H1 (cell line): ENCODE data around the gene RILPL2. TPM values are rescaled to one million over a fixed set of nuclear protein-coding genes. Genes with fewer than 3 reads are reported as not detected.

ENCODE experiments used
- CTCF ChIA-PET: fragments of 300-600 bp; sonication (Branson Sonifier 250); formaldehyde crosslinking; loops from one replicate; lab custom pipeline; 2021; ENCODE audit not compliant: partially characterized antibody; lab: Charles Lee
- POLR2A ChIA-PET: fragments of 300-600 bp; sonication (Branson Sonifier 250); formaldehyde crosslinking; loops from one replicate; lab custom pipeline; 2021; ENCODE audit warnings: inconsistent platforms; ENCODE audit not compliant: partially characterized antibody; lab: Charles Lee
- DNase-seq, 2 experiments: peaks; one replicate each; pipeline versions ENCODE4 v3.0.0 to v3.0.0-alpha.2; 2010 to 2022; ENCODE audit warnings: low spot score in 2 of 2, low read depth in 1 of 2, mixed read lengths in 1 of 2
- FAIRE-seq: peaks from 2 replicates; lab custom pipeline; 2011; peaks lifted over from hg19 to GRCh38; lab: Jason Lieb, UNC
- H2AFZ ChIP-seq: 2 replicates; pipeline ENCODE4 v1.8.1; 2012; ENCODE audit warnings: low read length, inconsistent platforms
- H2AK5ac ChIP-seq: 2 replicates; pipeline ENCODE4 v1.6.1; 2013; ENCODE audit warnings: low read depth, low read length
- H2BK120ac ChIP-seq: replicated peaks from 2 replicates; pipeline ENCODE3; 2013; ENCODE audit warnings: low read depth, low read length, inconsistent platforms
- H2BK12ac ChIP-seq: 2 replicates; pipeline ENCODE4 v1.6.1; 2013; ENCODE audit warnings: low read depth, low read length
- H2BK15ac ChIP-seq: 2 replicates; pipeline ENCODE4 v1.6.1; 2013; ENCODE audit warnings: low read length
- H2BK20ac ChIP-seq: 2 replicates; pipeline ENCODE4 v1.6.1; 2013; ENCODE audit warnings: low read length
- H2BK5ac ChIP-seq: 2 replicates; pipeline ENCODE4 v1.6.1; 2013; ENCODE audit warnings: low read depth, low read length
- H3K14ac ChIP-seq: 2 replicates; pipeline ENCODE4 v1.6.1; 2013; ENCODE audit warnings: inconsistent platforms; ENCODE audit not compliant: insufficient read length
- H3K18ac ChIP-seq: 2 replicates; pipeline ENCODE4 v1.6.1; 2013; ENCODE audit warnings: low read length; ENCODE audit errors: extremely low read depth
- H3K23ac ChIP-seq: 2 replicates; pipeline ENCODE4 v1.6.1; 2013; ENCODE audit warnings: inconsistent platforms; ENCODE audit not compliant: insufficient read length
- H3K23me2 ChIP-seq: 2 replicates; pipeline ENCODE4 v1.6.1; 2013; ENCODE audit warnings: low read depth, low read length
- H3K27ac ChIP-seq: 2 replicates; pipeline ENCODE4 v1.6.1; 2011; ENCODE audit warnings: low read depth, low read length, inconsistent platforms
- H3K27me3 ChIP-seq, 4 experiments: replicated peaks in 1 of 4; 1 replicate in 1 of 4; 2 replicates in 3 of 4; pipeline versions ENCODE4 v1.6.1 to v1.8.1; 2011 to 2013; ENCODE audit warnings: low read length in 3 of 4, mild to moderate bottlenecking in 3 of 4, inconsistent platforms in 2 of 4, mixed read lengths in 2 of 4, moderate library complexity in 1 of 4; ENCODE audit not compliant: control insufficient read depth in 3 of 4, insufficient read depth in 3 of 4; ENCODE audit errors: extremely low read depth in 1 of 4
- H3K36me3 ChIP-seq, 4 experiments: 2 replicates each; pipeline versions ENCODE4 v1.6.1 to v1.8.1; 2011 to 2013; ENCODE audit warnings: mild to moderate bottlenecking in 4 of 4, low read length in 3 of 4, moderate library complexity in 2 of 4, control low read depth in 1 of 4, inconsistent platforms in 1 of 4; ENCODE audit not compliant: insufficient read depth in 4 of 4, control insufficient read depth in 2 of 4
- H3K4ac ChIP-seq: replicated peaks from 2 replicates; pipeline ENCODE3; 2013; ENCODE audit warnings: low read length, low read depth, mixed read lengths, inconsistent platforms; ENCODE audit not compliant: insufficient read length
- H3K4me1 ChIP-seq, 4 experiments: replicated peaks in 1 of 4; 1 replicate in 1 of 4; 2 replicates in 3 of 4; pipeline versions ENCODE4 v1.6.1 to v1.8.1; 2011 to 2013; ENCODE audit warnings: low read length in 3 of 4, inconsistent platforms in 2 of 4, mixed read lengths in 1 of 4; ENCODE audit not compliant: insufficient read depth in 4 of 4, control insufficient read depth in 3 of 4
- H3K4me2 ChIP-seq, 2 experiments: 2 replicates each; pipeline versions ENCODE4 v1.6.1 to v1.8.1; 2011 to 2013; ENCODE audit warnings: low read depth in 2 of 2, low read length in 2 of 2, control low read depth in 1 of 2, inconsistent platforms in 1 of 2, mild to moderate bottlenecking in 1 of 2; ENCODE audit not compliant: insufficient read depth in 1 of 2
- H3K4me3 ChIP-seq, 4 experiments: fragments of 200-600, 300-600 bp in 1 of 4; sonication (generic), shearing (Covaris generic), sonication (Bioruptor Twin) in 1 of 4; 2 replicates each; pipeline versions ENCODE4 v1.5.1 to v1.8.1; 2011 to 2016; ENCODE audit warnings: low read length in 4 of 4, low read depth in 3 of 4, control low read depth in 2 of 4, inconsistent platforms in 2 of 4, mild to moderate bottlenecking in 2 of 4, mixed read lengths in 1 of 4, moderate library complexity in 1 of 4; ENCODE audit not compliant: insufficient read depth in 2 of 4; ENCODE audit errors: extremely low read depth in 1 of 4
- H3K56ac ChIP-seq: replicated peaks from 2 replicates; pipeline ENCODE3; 2013; ENCODE audit warnings: low read depth, mild to moderate bottlenecking, mixed read lengths, low read length, inconsistent platforms; ENCODE audit not compliant: insufficient read length
- H3K79me1 ChIP-seq: 2 replicates; pipeline ENCODE4 v1.6.1; 2013; ENCODE audit warnings: low read depth, low read length, control low read depth
- H3K79me2 ChIP-seq, 2 experiments: 2 replicates each; pipeline versions ENCODE4 v1.6.1 to v1.8.1; 2012 to 2013; ENCODE audit warnings: low read length in 2 of 2, mild to moderate bottlenecking in 2 of 2, inconsistent platforms in 1 of 2; ENCODE audit not compliant: insufficient read depth in 2 of 2, control insufficient read depth in 1 of 2
- H3K9ac ChIP-seq, 4 experiments: replicated peaks in 1 of 4; 1 replicate in 1 of 4; 2 replicates in 3 of 4; pipeline versions ENCODE4 v1.6.1 to v1.8.1; 2011 to 2013; ENCODE audit warnings: low read depth in 3 of 4, low read length in 3 of 4, control low read depth in 2 of 4, mild to moderate bottlenecking in 2 of 4, moderate library complexity in 2 of 4, inconsistent platforms in 1 of 4; ENCODE audit errors: extremely low read depth in 1 of 4
- H3K9me3 ChIP-seq, 2 experiments: 2 replicates each; pipeline versions ENCODE4 v1.6.1 to v1.8.1; 2012 to 2013; ENCODE audit warnings: mild to moderate bottlenecking in 2 of 2, moderate library complexity in 2 of 2, control low read depth in 1 of 2, inconsistent platforms in 1 of 2, low read depth in 1 of 2, low read length in 1 of 2, mixed read lengths in 1 of 2; ENCODE audit not compliant: insufficient read depth in 2 of 2
- H4K20me1 ChIP-seq, 2 experiments: replicated peaks in 1 of 2; 2 replicates each; pipeline versions ENCODE3 to v1.8.1; 2011 to 2013; ENCODE audit warnings: inconsistent platforms in 2 of 2, low read length in 2 of 2, mild to moderate bottlenecking in 1 of 2; ENCODE audit not compliant: insufficient read depth in 2 of 2, control insufficient read depth in 1 of 2
- H4K5ac ChIP-seq: 2 replicates; pipeline ENCODE4 v1.6.1; 2013; ENCODE audit warnings: low read length, low read depth, mixed read lengths, inconsistent platforms; ENCODE audit not compliant: insufficient read length
- H4K8ac ChIP-seq: 2 replicates; pipeline ENCODE4 v1.8.0; 2013; ENCODE audit warnings: mild to moderate bottlenecking, moderate library complexity, low read length, inconsistent platforms; ENCODE audit not compliant: insufficient read depth; ENCODE audit errors: extremely low read depth
- H4K91ac ChIP-seq: replicated peaks from 2 replicates; pipeline ENCODE3; 2013; ENCODE audit warnings: low read length, mixed read lengths, inconsistent platforms; ENCODE audit not compliant: insufficient read length
- BACH1 ChIP-seq: IDR thresholded peaks from 2 replicates; pipeline ENCODE4 v1.6.1; 2012; ENCODE audit warnings: low read length, improper control_type of control experiment
- CHD2 ChIP-seq: IDR thresholded peaks from 2 replicates; pipeline ENCODE4 v1.6.1; 2012; ENCODE audit warnings: low read length, improper control_type of control experiment
- EGR1 ChIP-seq: IDR thresholded peaks from 2 replicates; pipeline ENCODE4 v1.6.1; 2011; ENCODE audit warnings: low read depth, low read length, borderline replicate concordance
- GTF2F1 ChIP-seq: IDR thresholded peaks from 2 replicates; pipeline ENCODE4 v1.6.1; 2012; ENCODE audit warnings: low read depth, low read length, improper control_type of control experiment, borderline replicate concordance
- JUN ChIP-seq: IDR thresholded peaks from 2 replicates; pipeline ENCODE4 v1.6.1; 2011; ENCODE audit warnings: low read depth, mild to moderate bottlenecking, improper control_type of control experiment, low read length
- JUND ChIP-seq: IDR thresholded peaks from 2 replicates; pipeline ENCODE4 v1.6.1; 2011; ENCODE audit warnings: mild to moderate bottlenecking, improper control_type of control experiment, low read length
- KDM5A ChIP-seq: fragments of 200-600 bp; IDR thresholded peaks from 2 replicates; pipeline ENCODE4 v1.7.1; 2012; ENCODE audit warnings: mild to moderate bottlenecking, low read length, inconsistent platforms, mixed read lengths
- RBBP5 ChIP-seq: IDR thresholded peaks from 2 replicates; pipeline ENCODE4 v1.7.1; 2012; ENCODE audit warnings: low read depth, mild to moderate bottlenecking, inconsistent platforms, low read length, moderate library complexity, borderline replicate concordance
- SIRT6 ChIP-seq: IDR thresholded peaks from one replicate; pipeline ENCODE4 v1.7.1; 2012; ENCODE audit warnings: low read length, inconsistent platforms
- SP4 ChIP-seq: IDR thresholded peaks from 2 replicates; pipeline ENCODE4 v1.6.1; 2012; ENCODE audit warnings: low read length, inconsistent platforms
- SRF ChIP-seq: IDR thresholded peaks from 2 replicates; pipeline ENCODE4 v1.6.1; 2011; ENCODE audit warnings: mild to moderate bottlenecking, low read depth, low read length, moderate library complexity
- WGBS, 2 experiments: shearing (Covaris generic) in 1 of 2; methylation state at CpG; one replicate each; pipeline versions ENCODE4 v1.1.6 to v1.1.7; 2013 to 2015; ENCODE audit warnings: low lambda C conversion rate in 2 of 2, mixed read lengths in 2 of 2, inconsistent platforms in 1 of 2, low coverage in 1 of 2, missing lambda C conversion rate in 1 of 2; ENCODE audit not compliant: insufficient replicate concordance in 2 of 2, insufficient coverage in 1 of 2, insufficient read length in 1 of 2; ENCODE audit errors: extremely low coverage in 1 of 2, missing lambda C conversion rate in 1 of 2; 5-methylcytosine and 5-hydroxymethylcytosine counted together
- polyA plus RNA-seq, 7 experiments: library from polyadenylated mRNA; depleted of rRNA in 3 of 7; stranded (reverse) in 5 of 7; unstranded in 2 of 7; fragments of >200 nt in 5 of 7; fragments of 200-250 nt in 2 of 7; gene quantifications; 1 replicate in 5 of 7; 2 replicates in 1 of 7; 4 replicates in 1 of 7; pipeline versions ENCODE4 v1.2.1 to v1.2.3, GENCODE V29; 2011 to 2013; ENCODE audit warnings: missing spikeins in 2 of 7, mixed read lengths in 2 of 7
- total RNA-seq: library from RNA; stranded (reverse); fragmentation: NEBNext Ultra II Directional; extraction: Animal tissue kit (Norgen Biotek cat#: 25700); gene quantifications from 2 replicates; pipeline ENCODE4 v1.2.1, GENCODE V29; 2021
- TF ChIP-seq, protein P1 (sequence below): IDR thresholded peaks from 2 replicates; pipeline ENCODE4 v1.6.1; 2011; ENCODE audit warnings: low read length, improper control_type of control experiment

Gene RILPL2
- total and polyA plus RNA-seq, 2 of the 8 experiments (the other 6 are each of a cell fraction or from before 2014, with no cell fraction given) = 0.77 to 1.4 TPM

DNA sequence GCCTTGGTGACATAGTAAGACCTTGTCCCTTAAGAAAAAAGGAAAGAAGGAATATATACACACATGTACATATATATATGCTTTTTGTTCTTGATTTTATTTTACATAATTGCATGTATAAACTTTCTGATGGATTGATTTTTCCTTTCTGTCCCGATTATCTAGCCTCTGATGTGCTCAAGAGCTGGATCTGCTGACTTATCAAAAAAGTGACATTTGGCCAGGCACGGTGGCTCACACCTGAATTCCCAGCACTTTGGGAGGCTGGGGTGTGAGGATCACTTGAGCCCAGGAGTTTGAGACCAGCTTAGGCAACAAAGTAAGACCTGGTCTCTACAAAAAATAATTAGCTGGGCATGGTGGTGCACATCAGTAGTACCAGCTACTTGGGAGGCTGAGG is 33.5 kb upstream of the RILPL2 start:
- Histone ChIP-seq H3K79me1 (peaks cover 3% of the 10 kb centered on the region; the same call in 1 of the 2 replicates), H3K23ac (no peak overlapping the region), H3K23me2 (no peaks in the 10 kb centered on the region), H3K4me2 (no peak overlapping the region), H2AFZ (no peak overlapping the region), H2AK5ac (no peak overlapping the region), H3K9ac (no peak overlapping the region), H4K20me1 (no peaks in the 10 kb centered on the region), H3K79me2 (no peaks in the 10 kb centered on the region), H3K27ac (no peak overlapping the region)
- no peak for DNase-seq
- no peak for TF ChIP-seq JUND
- TF ChIP-seq BACH1 = no peak
- TF ChIP-seq GTF2F1 = no peak
- no peak for TF ChIP-seq SP4
- TF ChIP-seq, protein P1, sequence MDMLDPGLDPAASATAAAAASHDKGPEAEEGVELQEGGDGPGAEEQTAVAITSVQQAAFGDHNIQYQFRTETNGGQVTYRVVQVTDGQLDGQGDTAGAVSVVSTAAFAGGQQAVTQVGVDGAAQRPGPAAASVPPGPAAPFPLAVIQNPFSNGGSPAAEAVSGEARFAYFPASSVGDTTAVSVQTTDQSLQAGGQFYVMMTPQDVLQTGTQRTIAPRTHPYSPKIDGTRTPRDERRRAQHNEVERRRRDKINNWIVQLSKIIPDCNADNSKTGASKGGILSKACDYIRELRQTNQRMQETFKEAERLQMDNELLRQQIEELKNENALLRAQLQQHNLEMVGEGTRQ = no peak
- no peak for TF ChIP-seq EGR1
- no peak for TF ChIP-seq SIRT6
- TF ChIP-seq RBBP5 = no peak
- TF ChIP-seq KDM5A = no peak
- no peak for TF ChIP-seq JUN
- TF ChIP-seq SRF = no peak
- TF ChIP-seq CHD2 = no peak
- TF ChIP-seq, all 59 proteins: peak for 0
- ChIA-PET CTCF (interaction anchor here (0.7 to 1.6 kb wide), 3 partner anchors 24 to 489 kb away, joined by 3 to 4 read pairs (median 3); no protein-coding TSS in a partner anchor), POLR2A (interaction anchor here (1.5 kb wide), 1 partner anchor 114 kb away, joined by 3 read pairs; the partner anchor contains the start of gene TMED2)
- Histone ChIP-seq H3K9me3 (no peaks in the 10 kb centered on the region), H3K4ac (no peak overlapping the region), H4K5ac (no peak overlapping the region), H4K91ac (no peak overlapping the region), H2BK5ac (no peak overlapping the region), H3K4me1 (no peaks in the 10 kb centered on the region), H2BK20ac (no peak overlapping the region), H3K27me3 (no peaks in the 10 kb centered on the region), H2BK120ac (no peak overlapping the region), H4K8ac (no peak overlapping the region), H2BK15ac (no peak overlapping the region), H3K4me3 (no peak overlapping the region), H3K14ac (no peak overlapping the region), H3K36me3 (peaks cover 0 to 20% (median 6%) of the 10 kb centered on the region in 4 experiments; a peak in 6 of 8 replicates), H2BK12ac (no peak overlapping the region), H3K18ac (no peak overlapping the region), H3K56ac (no peak overlapping the region)
- FAIRE-seq = no peak
- WGBS, 2 experiments = 89% methylated on average over 2 of the region's 2 CpGs; no CpG with 5 or more reads in 1 of the 2 experiments
